Measurements from ENCODE around the gene KNSTRN.

DNA sequence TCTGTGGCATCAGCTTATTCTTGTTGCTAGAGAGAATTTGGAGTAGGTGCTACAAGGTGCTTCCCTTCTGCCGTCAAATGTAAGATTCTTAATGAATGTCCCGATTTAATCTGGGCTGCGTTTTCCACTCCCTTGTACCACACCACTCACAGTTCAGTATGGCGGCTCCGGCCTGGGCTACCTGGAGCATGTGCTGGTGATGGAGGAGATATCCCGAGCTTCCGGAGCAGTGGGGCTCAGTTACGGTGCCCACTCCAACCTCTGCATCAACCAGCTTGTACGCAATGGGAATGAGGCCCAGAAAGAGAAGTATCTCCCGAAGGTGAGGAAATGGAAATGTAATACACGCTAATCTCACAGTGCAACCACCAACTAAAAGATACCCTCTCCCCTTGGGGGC, 28.0 kb downstream of the KNSTRN start:
- TF ChIP-seq SUZ12 (IDR thresholded peaks at IDR 0.05; ENCODE audit: extremely low read depth, insufficient read depth, insufficient read length) (no peak), YY1 (IDR thresholded peaks at IDR 0.05; ENCODE audit: insufficient read depth, insufficient read length) (no peak), ZNF274 (IDR thresholded peaks at IDR 0.05; ENCODE audit: low read depth, low read length) (no peak)

Measured in NT2/D1 (cell line).